WI38 (cell line): ENCODE results near the gene ATP6V0A4.

Experiments
- H3K4me3 ChIP-seq: 2 replicates; pipeline ENCODE4 v1.5.1; 2011; ENCODE audit warnings: low read depth, mild to moderate bottlenecking, control low read depth, low read length
- CTCF ChIP-seq: IDR thresholded peaks from 2 replicates; pipeline ENCODE4 v1.5.1; 2012; ENCODE audit warnings: low read depth, mild to moderate bottlenecking, control low read depth, low read length

Gene ATP6V0A4

GRCh38 chr7:138784692-138785091 lies 13.3 kb downstream of the ATP6V0A4 start:
- no peak for TF ChIP-seq CTCF
- no peak overlapping the region for H3K4me3 ChIP-seq

DNA sequence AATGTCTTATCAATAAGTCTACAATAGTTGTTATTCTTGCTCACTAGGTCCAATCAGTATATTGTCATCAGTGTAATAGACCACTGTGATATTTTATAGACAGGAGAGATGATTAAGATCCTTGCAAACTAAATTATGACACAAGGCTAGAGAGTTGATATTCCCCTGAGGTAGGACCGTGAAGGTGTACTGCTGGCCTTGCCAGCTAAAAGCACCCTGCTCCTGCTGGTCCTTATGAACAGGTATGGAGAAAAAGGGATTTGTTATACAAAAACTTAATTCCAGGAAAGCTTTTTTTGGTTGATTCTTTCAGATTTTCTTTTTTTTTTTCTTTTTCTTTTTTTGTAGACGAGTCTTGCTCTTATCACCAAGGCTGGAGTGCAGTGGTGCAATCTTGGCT lies 17.0 kb downstream of the ATP6V0A4 start:
- TF ChIP-seq CTCF: no peak
- H3K4me3 ChIP-seq: no peak overlapping the region

DNA sequence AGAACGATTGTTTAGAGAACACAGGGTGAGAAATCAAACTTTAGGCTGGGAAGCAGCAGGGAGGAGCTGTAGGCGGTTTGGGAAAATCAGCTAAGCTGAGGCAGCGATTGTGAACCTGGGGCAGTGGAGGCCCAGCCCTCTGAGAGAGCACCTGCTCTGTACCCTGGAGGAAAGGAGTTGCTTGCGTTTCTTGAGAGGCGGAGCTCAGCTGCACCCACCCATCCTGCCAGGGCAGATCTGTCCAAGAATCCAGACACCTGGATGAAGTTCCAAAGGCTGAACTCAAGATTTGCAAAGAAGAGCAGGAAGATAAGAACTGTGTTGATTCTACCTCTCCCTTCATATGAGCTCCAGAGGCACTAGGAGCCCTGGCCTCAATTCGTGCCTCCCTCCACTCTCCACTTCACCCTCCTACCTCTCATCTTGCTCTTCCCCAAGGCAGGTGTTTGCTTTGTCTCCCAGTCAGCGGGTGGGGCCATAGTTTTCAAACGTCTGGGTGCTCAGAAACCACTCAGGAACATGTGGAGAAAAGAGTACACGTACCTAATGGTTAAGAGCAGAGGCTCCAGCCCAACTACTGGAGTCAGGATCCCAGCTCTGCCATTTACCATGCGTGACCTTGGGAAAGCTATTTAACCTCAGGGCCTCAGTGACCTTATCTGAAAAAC lies 21.7 kb downstream of the ATP6V0A4 start:
- no peak for TF ChIP-seq CTCF
- no peak overlapping the region for H3K4me3 ChIP-seq

DNA sequence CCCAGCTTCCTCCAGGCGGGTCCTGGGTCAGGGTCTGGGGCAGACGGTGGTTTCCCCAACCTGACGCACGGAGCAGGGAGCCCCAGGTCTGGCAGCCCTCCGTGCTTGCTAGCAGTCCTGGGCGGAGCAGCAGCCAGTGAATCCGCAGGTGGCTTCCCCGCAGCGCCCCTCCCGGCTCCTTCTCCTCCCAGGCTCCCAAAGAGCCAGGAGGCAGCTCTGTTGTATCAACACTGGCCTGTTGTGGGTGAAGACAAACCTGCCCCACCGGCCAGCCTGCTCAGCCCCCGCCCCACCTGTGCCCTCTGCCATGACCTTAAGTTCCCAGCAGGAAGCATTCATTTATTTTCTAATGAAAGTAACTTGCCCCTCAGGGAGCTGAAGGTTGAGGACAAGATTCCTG lies 24.2 kb downstream of the ATP6V0A4 start:
- no peak for TF ChIP-seq CTCF
- H3K4me3 ChIP-seq: no peak overlapping the region

DNA sequence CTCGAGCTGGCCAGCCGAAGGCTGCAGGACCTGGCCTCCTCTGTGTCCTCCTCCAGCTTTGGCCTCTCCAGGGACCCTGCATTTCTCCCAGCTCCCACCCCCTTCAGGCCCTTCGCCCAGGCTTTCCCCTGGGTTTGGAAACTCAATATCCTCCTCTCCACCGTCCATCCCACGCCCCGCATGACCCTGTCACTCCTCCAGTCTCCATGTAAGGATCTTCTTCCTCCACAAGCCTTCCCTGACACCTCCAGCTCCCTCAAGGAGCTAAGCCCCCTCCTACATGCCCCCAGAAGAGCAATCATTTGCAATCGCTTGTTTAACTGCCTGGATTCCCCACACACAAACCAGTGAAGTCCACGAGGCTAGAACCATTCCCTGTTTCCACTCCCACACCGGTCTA lies 24.8 kb downstream of the ATP6V0A4 start:
- TF ChIP-seq CTCF: no peak
- no peak overlapping the region for H3K4me3 ChIP-seq

DNA sequence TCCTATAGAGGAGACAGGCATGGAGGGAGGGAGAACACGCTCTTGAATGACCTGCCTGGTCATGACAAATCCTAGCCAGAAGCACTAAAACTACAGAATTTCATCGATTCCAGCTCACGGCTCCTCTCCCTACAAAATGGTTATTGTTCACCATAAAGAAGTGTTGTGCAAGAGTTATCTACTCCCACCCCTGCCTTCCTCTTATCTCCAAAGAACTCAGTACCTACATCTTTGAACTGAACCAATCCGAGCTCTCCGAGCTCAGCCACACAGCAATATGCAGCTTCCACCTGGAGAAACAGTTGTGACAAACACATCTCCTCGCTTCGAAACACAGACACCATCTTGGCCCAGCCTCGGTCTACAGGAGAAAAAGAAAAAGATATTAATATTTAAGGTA lies 27.1 kb downstream of the ATP6V0A4 start:
- no peak overlapping the region for H3K4me3 ChIP-seq
- TF ChIP-seq CTCF: no peak

DNA sequence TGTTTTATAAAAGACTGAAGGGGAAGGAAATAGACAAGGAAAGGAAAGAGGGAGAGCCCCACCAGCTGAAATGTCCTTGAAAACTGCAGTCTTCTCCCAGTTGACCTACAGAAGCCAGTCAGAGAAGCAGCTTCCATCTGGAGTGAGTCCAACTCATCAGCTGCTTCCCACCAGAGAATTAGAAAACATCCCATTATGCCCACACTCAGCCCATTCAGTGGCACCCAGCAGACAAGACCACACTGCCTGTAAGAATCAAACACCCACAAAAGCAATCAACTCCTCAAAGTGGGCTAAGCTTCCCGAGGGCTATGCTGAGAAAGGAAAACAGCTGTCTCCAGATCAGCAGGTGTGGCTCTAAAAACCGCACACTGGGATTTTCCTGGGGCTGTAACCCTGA lies 29.8 kb downstream of the ATP6V0A4 start:
- no peak for TF ChIP-seq CTCF
- no peak overlapping the region for H3K4me3 ChIP-seq
